Stomach (tissue), 4 donors: Measurements from ENCODE around the gene PRKG1.

Source experiments
- EP300 ChIP-seq: sonication (generic); formaldehyde crosslinking; IDR thresholded peaks from one replicate; pipeline ENCODE4 v1.6.1; 2017; ENCODE audit warnings: antibody characterized with exemption
- TF ChIP-seq, protein P1 (sequence below), 7 experiments: fragments of 450-650 bp in 4 of 7; fragments of 200-600 bp in 3 of 7; sonication (generic) in 3 of 7; IDR thresholded peaks; one replicate each; pipeline ENCODE4 v1.5.1; 2016 to 2019; ENCODE audit warnings: antibody characterized with exemption in 7 of 7, control low read depth in 2 of 7, mild to moderate bottlenecking in 1 of 7

- TF ChIP-seq, protein P1, sequence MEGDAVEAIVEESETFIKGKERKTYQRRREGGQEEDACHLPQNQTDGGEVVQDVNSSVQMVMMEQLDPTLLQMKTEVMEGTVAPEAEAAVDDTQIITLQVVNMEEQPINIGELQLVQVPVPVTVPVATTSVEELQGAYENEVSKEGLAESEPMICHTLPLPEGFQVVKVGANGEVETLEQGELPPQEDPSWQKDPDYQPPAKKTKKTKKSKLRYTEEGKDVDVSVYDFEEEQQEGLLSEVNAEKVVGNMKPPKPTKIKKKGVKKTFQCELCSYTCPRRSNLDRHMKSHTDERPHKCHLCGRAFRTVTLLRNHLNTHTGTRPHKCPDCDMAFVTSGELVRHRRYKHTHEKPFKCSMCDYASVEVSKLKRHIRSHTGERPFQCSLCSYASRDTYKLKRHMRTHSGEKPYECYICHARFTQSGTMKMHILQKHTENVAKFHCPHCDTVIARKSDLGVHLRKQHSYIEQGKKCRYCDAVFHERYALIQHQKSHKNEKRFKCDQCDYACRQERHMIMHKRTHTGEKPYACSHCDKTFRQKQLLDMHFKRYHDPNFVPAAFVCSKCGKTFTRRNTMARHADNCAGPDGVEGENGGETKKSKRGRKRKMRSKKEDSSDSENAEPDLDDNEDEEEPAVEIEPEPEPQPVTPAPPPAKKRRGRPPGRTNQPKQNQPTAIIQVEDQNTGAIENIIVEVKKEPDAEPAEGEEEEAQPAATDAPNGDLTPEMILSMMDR (IDR thresholded peaks at IDR 0.05): no peak
- no peak for TF ChIP-seq EP300
These were observed 1147.6 kb downstream of the PRKG1 start for GRCh38 chr10:52221923-52222322.
